RWPE2 (cell line): ENCODE data around the gene HEXIM2.

Experiments
- ATAC-seq: fragments of 200-7000 bp; cut with Tn5 transposase; 3 replicates; pipeline ENCODE4 v1.9.1; 2021; ENCODE audit warnings: low read depth
- DNase-seq: peaks from one replicate; pipeline ENCODE4 v3.0.0-alpha.2; 2020; ENCODE audit warnings: low spot score
- H3K27ac ChIP-seq: fragments of 450-650 bp; 2 replicates; pipeline ENCODE4 v1.5.1; 2017; ENCODE audit warnings: mild to moderate bottlenecking; ENCODE audit not compliant: poor library complexity, severe bottlenecking
- H3K27me3 ChIP-seq: fragments of 250-450 bp; sonication (Bioruptor Pico); 2 replicates; pipeline ENCODE4 v1.5.1; 2021; ENCODE audit warnings: mild to moderate bottlenecking, moderate library complexity; ENCODE audit not compliant: insufficient read depth, poor library complexity, severe bottlenecking
- H3K36me3 ChIP-seq: fragments of 250-450 bp; sonication (Bioruptor Pico); 2 replicates; pipeline ENCODE4 v1.5.1; 2020; ENCODE audit warnings: low read depth, mild to moderate bottlenecking, moderate library complexity
- H3K4me1 ChIP-seq: fragments of 250-450 bp; sonication (Bioruptor Pico); 2 replicates; pipeline ENCODE4 v1.5.1; 2021; ENCODE audit warnings: mild to moderate bottlenecking, moderate library complexity; ENCODE audit not compliant: insufficient read depth, poor library complexity, severe bottlenecking
- H3K4me3 ChIP-seq: fragments of 250-450 bp; sonication (Bioruptor Pico); 2 replicates; pipeline ENCODE4 v1.5.1; 2021; ENCODE audit warnings: mild to moderate bottlenecking, moderate library complexity; ENCODE audit not compliant: severe bottlenecking
- H3K9me3 ChIP-seq: fragments of 250-450 bp; sonication (Bioruptor Pico); 2 replicates; pipeline ENCODE4 v1.5.1; 2021; ENCODE audit warnings: mild to moderate bottlenecking, moderate library complexity; ENCODE audit not compliant: severe bottlenecking
- TF ChIP-seq, protein P1 (sequence below): fragments of 450-650 bp; IDR thresholded peaks from one replicate; pipeline ENCODE4 v1.5.1; 2017; ENCODE audit warnings: mild to moderate bottlenecking, moderate library complexity; ENCODE audit not compliant: poor library complexity, severe bottlenecking

The HEXIM2 gene

GRCh38 chr17:45172232-45172540 is 10.5 kb downstream of the HEXIM2 start:
- no peak for DNase-seq
- H3K9me3 ChIP-seq = no peaks in the 10 kb centered on the region

GRCh38 chr17:45172541-45173286 is 11.0 kb downstream of the HEXIM2 start:
- DNase-seq (peak; percentile 98), ATAC-seq (peak; percentile 59)
- Histone ChIP-seq H3K36me3 (no peaks in the 10 kb centered on the region), H3K9me3 (no peaks in the 10 kb centered on the region), H3K27ac (peak overlapping the region; percentile 98), H3K4me1 (peaks cover 29% of the 10 kb centered on the region), H3K27me3 (no peaks in the 10 kb centered on the region), H3K4me3 (peak overlapping the region; percentile 37)
- TF ChIP-seq, protein P1, sequence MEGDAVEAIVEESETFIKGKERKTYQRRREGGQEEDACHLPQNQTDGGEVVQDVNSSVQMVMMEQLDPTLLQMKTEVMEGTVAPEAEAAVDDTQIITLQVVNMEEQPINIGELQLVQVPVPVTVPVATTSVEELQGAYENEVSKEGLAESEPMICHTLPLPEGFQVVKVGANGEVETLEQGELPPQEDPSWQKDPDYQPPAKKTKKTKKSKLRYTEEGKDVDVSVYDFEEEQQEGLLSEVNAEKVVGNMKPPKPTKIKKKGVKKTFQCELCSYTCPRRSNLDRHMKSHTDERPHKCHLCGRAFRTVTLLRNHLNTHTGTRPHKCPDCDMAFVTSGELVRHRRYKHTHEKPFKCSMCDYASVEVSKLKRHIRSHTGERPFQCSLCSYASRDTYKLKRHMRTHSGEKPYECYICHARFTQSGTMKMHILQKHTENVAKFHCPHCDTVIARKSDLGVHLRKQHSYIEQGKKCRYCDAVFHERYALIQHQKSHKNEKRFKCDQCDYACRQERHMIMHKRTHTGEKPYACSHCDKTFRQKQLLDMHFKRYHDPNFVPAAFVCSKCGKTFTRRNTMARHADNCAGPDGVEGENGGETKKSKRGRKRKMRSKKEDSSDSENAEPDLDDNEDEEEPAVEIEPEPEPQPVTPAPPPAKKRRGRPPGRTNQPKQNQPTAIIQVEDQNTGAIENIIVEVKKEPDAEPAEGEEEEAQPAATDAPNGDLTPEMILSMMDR = peak; percentile 36

More at GRCh38 chr17:45172232-45172540, 10.5 kb downstream of the HEXIM2 start:
- Histone ChIP-seq H3K27ac (peak overlapping the region; percentile 98), H3K4me1 (peaks cover 29% of the 10 kb centered on the region), H3K27me3 (no peaks in the 10 kb centered on the region), H3K36me3 (no peaks in the 10 kb centered on the region), H3K4me3 (peak overlapping the region; percentile 37)
- TF ChIP-seq, protein P1 = no peak
- peak; percentile 4 for ATAC-seq

DNA sequence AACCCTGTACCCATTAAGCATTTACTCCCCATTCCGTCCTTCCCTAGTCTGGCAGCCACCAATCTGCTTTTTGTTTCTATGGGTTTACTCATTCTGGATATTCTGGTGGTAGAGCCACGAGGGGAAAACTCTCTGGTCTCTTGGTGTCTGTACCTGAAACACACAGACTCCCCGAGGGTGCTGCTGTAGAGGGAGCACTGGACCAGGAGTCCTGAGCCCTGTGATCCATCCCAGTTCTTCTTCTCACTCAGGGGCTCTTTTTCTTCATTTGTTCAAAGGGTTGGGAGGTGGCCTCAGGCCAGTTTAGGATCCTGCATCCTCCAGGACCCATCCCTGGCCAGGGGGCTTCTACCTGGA is 14.1 kb downstream of the HEXIM2 start:
- Histone ChIP-seq H3K27ac (peak overlapping the region; percentile 98), H3K4me3 (no peak overlapping the region), H3K9me3 (no peaks in the 10 kb centered on the region), H3K4me1 (peaks cover 23% of the 10 kb centered on the region), H3K36me3 (no peaks in the 10 kb centered on the region), H3K27me3 (no peaks in the 10 kb centered on the region)
- DNase-seq = no peak
- TF ChIP-seq, protein P1 = no peak
- ATAC-seq = no peak

DNA sequence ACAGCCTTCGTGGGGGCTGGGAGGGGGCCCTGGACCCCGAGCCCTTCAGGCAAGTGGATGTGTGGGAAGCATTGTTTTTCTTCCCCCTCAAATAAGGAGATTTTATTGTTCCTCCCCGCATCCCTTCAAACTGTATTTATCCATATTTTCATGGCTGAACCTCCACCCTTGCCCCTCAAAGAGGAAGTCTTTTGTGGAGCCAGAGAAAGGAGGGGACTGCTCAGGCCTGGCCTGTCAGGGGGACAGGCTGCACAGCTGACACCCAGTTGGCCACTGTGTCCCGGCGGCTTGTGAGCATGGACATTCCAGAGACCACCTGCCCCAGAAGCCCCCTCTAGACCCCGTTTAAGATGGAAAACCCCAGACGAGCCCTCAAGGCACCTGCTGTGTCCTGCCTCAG is 15.9 kb downstream of the HEXIM2 start:
- no peak for DNase-seq
- Histone ChIP-seq H3K27ac (no peak overlapping the region), H3K36me3 (no peaks in the 10 kb centered on the region), H3K4me1 (peaks cover 23% of the 10 kb centered on the region), H3K9me3 (no peaks in the 10 kb centered on the region), H3K27me3 (no peaks in the 10 kb centered on the region), H3K4me3 (no peak overlapping the region)
- no peak for ATAC-seq
- TF ChIP-seq, protein P1 = no peak

- TF ChIP-seq, protein P1 = no peak
- H3K9me3 ChIP-seq = no peaks in the 10 kb centered on the region
- no peak for DNase-seq
- no peaks in the 10 kb centered on the region for H3K27me3 ChIP-seq
- ATAC-seq = 0 out of 3 replicates have a peak, but pooled peaks have one; percentile 19
- H3K27ac ChIP-seq = peak overlapping the region; percentile 13
- H3K4me1 ChIP-seq = peaks cover 9% of the 10 kb centered on the region
- no peaks in the 10 kb centered on the region for H3K36me3 ChIP-seq
- H3K4me3 ChIP-seq = no peak overlapping the region
Measured at GRCh38 chr17:45184144-45184543, 22.5 kb downstream of the HEXIM2 start.
